Progenitor cell of endocrine pancreas (in vitro differentiated cells): ENCODE measurements around the gene SNCAIP. TPM values are rescaled to one million over a fixed set of nuclear protein-coding genes. Genes with fewer than 3 reads are reported as not detected.

Experiments used
- DNase-seq: peaks from one replicate; pipeline ENCODE4 v3.0.0; 2021; ENCODE audit warnings: low spot score; ENCODE audit not compliant: unreplicated experiment
- H3K27ac Mint-ChIP-seq: 2 replicates; pipeline ENCODE4 v1.8.0; 2021; ENCODE audit warnings: mild to moderate bottlenecking, moderate library complexity, mixed read lengths
- H3K27me3 Mint-ChIP-seq: 2 replicates; pipeline ENCODE4 v1.8.0; 2021; ENCODE audit warnings: mixed read lengths
- H3K36me3 Mint-ChIP-seq: 2 replicates; pipeline ENCODE4 v1.8.0; 2022; ENCODE audit warnings: mixed read lengths; ENCODE audit not compliant: insufficient read depth
- H3K4me1 Mint-ChIP-seq: 2 replicates; pipeline ENCODE4 v1.8.0; 2021; ENCODE audit warnings: low read depth, mixed read lengths
- H3K4me3 Mint-ChIP-seq: 2 replicates; pipeline ENCODE4 v1.8.0; 2021; ENCODE audit warnings: low read depth, mild to moderate bottlenecking, moderate library complexity, mixed read lengths
- H3K9me3 Mint-ChIP-seq: 2 replicates; pipeline ENCODE4 v1.8.0; 2021; ENCODE audit warnings: low read depth, mixed read lengths
- total RNA-seq: library from RNA; stranded (reverse); gene quantifications from 2 replicates; pipeline ENCODE4 v1.2.1, GENCODE V29; 2021
- TF ChIP-seq, protein P1 (sequence below): fragments of 200-600 bp; sonication (generic); IDR thresholded peaks from one replicate; pipeline ENCODE4 v1.5.0; 2021; ENCODE audit warnings: antibody characterized with exemption, mild to moderate bottlenecking; ENCODE audit not compliant: unreplicated experiment

SNCAIP gene
- total RNA-seq, 1 donor from 2014 or later = 13.7 TPM

DNA sequence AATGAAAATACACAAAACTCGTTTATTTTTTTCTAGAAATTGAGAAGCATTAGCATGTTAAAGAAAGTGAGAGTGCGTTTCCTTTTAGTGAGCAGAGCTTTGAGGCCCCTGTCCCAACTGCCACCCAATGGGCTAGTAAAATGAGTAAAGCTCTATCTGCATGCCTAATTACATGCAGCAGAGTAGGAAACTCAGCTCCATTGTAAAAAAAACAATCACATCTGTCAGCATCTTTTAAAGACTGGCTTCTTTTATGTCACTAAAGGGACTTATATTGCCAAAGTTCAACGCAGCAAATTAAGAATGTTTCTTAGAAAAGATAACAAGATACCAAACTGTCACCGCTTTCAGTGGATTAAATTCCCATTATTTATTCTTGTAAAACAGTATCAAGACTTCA is 154.0 kb downstream of the SNCAIP start:
- H3K27me3 Mint-ChIP-seq = no peaks in the 10 kb centered on the region
- no peak overlapping the region for H3K27ac Mint-ChIP-seq

DNA sequence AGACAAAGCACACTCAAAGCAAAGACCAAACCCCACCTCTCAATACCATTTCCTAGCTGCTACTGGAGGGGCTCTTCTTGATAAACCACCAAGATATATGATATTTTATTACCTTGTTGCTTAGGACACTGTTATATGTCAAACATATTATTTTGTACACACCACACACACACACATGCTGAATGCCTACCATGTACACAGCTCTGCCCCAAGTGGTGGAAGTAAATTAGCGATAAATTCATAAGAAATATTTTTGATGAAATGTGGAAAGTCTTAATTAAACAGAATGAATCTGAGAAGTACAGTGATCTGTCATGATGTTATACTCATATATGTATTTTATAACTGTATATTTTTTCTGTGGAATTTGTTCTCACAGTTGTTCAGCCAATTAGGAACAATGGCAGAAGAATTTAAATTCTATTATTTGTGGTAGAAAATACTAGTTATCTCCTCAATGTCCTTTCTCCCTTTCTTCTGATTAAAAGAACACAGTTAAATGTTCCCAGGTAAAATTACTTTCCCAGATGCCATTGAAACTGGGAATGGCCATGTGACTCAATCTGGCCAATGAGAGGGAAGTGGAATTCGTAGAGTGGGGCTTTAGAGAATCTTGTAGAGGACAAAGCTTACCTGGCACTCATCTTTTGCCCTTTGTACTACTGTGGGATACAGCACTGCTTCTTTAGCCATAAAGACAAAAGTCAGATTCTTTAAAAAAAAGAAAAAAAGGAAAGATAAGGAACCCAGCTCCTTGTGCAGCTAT is 156.5 kb downstream of the SNCAIP start:
- Mint-ChIP-seq H3K4me3 (no peak overlapping the region), H3K9me3 (peaks cover 4% of the 10 kb centered on the region), H3K36me3 (peaks cover 2% of the 10 kb centered on the region), H3K27me3 (peaks cover under 1% of the 10 kb centered on the region), H3K4me1 (peaks cover 2% of the 10 kb centered on the region), H3K27ac (no peak overlapping the region)
- TF ChIP-seq, protein P1, sequence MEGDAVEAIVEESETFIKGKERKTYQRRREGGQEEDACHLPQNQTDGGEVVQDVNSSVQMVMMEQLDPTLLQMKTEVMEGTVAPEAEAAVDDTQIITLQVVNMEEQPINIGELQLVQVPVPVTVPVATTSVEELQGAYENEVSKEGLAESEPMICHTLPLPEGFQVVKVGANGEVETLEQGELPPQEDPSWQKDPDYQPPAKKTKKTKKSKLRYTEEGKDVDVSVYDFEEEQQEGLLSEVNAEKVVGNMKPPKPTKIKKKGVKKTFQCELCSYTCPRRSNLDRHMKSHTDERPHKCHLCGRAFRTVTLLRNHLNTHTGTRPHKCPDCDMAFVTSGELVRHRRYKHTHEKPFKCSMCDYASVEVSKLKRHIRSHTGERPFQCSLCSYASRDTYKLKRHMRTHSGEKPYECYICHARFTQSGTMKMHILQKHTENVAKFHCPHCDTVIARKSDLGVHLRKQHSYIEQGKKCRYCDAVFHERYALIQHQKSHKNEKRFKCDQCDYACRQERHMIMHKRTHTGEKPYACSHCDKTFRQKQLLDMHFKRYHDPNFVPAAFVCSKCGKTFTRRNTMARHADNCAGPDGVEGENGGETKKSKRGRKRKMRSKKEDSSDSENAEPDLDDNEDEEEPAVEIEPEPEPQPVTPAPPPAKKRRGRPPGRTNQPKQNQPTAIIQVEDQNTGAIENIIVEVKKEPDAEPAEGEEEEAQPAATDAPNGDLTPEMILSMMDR = peak; percentile 8
- no peak for DNase-seq

More for the DNA sequence above, 154.0 kb downstream of the SNCAIP start:
- DNase-seq = no peak
- peaks cover 2% of the 10 kb centered on the region for H3K36me3 Mint-ChIP-seq
- peaks cover 2% of the 10 kb centered on the region for H3K4me1 Mint-ChIP-seq
- H3K4me3 Mint-ChIP-seq = no peak overlapping the region
- TF ChIP-seq, protein P1 = no peak
- peaks cover 4% of the 10 kb centered on the region for H3K9me3 Mint-ChIP-seq

DNA sequence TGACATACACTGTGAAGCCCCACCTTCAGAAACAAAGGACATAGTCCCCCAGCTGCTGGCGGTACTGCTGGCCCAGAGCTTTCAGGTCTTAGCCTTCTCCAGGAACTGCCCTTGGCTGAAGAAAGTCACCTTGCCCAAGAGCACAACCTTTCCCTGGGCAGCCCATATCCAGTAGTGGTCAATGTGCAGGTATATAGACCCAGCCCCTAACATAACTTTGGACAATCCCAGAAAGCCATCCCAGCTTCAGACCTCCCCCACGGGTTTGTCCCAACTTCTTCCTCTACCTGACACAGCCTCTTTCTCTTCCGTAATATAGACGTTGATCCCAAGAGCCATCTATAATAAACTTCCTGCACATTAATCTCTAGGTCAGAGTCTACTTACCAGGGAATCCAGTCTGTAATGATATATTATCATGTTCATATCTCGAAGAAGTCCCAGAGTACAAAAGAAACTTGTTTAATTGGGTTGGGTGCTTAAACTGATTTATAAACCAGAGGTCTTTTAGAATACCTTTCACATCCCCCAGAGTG is 157.4 kb downstream of the SNCAIP start:
- no peak overlapping the region for H3K27ac Mint-ChIP-seq
- H3K4me1 Mint-ChIP-seq = peaks cover 2% of the 10 kb centered on the region
- no peak for DNase-seq
- peaks cover 4% of the 10 kb centered on the region for H3K9me3 Mint-ChIP-seq
- H3K36me3 Mint-ChIP-seq = peaks cover 2% of the 10 kb centered on the region
- TF ChIP-seq, protein P1 = no peak
- peaks cover 3% of the 10 kb centered on the region for H3K27me3 Mint-ChIP-seq
- H3K4me3 Mint-ChIP-seq = no peak overlapping the region

DNA sequence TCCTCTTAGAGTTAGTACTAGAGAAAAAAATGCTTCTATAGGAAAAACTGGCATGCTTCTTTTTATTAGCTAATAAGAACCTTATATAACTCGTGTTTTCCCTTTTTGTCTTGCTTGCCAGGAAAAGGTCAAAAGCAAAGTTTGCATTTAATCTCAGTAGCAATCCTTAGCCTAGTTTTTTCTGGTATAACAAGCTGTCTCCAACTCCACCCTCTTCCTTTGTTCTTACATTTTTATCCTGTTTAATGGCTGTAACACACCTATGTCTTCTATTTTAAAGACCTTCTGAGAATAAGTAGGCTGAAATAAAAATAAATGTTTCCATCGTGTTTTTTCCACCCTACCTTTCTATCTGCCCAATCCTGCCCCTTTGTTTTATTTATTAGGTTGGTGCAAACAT is 158.3 kb downstream of the SNCAIP start:
- TF ChIP-seq, protein P1 = no peak
- H3K4me1 Mint-ChIP-seq = peaks cover 8% of the 10 kb centered on the region
- no peak for DNase-seq
- H3K27ac Mint-ChIP-seq = no peak overlapping the region
- no peak overlapping the region for H3K4me3 Mint-ChIP-seq
- H3K9me3 Mint-ChIP-seq = peaks cover 4% of the 10 kb centered on the region
- H3K36me3 Mint-ChIP-seq = peaks cover 2% of the 10 kb centered on the region
- peaks cover 3% of the 10 kb centered on the region for H3K27me3 Mint-ChIP-seq

DNA sequence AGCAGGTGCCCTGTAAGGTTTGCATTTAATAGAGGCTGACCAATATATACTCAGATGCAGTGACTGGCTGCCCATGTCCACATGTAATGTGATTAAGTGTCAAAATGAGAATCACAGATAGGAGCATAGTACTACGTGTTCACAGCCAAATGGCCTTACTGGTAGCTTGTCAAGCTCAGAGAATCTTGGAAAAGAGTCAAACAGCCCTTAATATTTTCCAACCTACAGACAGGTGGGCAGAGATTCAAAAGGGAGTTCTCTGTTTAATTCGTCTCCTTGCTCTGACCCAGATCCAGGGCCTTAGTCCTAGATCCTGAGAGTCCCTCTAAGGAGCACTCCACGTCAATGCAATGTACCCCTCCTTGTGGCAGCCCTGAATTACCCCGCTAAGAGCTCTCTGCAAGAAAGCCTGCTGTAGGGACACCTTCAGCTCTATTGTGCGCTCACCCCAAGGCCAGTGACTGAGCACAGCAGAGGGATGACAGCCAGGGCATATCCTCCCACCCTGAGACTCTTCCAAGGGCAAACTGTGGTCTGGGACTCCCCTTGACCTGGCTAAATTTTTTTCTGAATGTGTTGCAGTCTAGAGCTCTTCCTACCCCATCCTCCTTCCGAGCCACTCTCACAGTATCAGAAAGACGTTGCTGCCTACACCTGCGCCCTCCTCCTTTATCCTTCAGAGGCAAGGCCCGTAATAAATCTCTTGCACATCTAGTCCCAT is 159.2 kb downstream of the SNCAIP start:
- H3K27me3 Mint-ChIP-seq = peaks cover 3% of the 10 kb centered on the region
- DNase-seq = no peak
- no peak overlapping the region for H3K27ac Mint-ChIP-seq
- H3K4me1 Mint-ChIP-seq = peaks cover 8% of the 10 kb centered on the region
- peaks cover 4% of the 10 kb centered on the region for H3K9me3 Mint-ChIP-seq
- H3K4me3 Mint-ChIP-seq = no peak overlapping the region
- TF ChIP-seq, protein P1 = no peak
- peaks cover 2% of the 10 kb centered on the region for H3K36me3 Mint-ChIP-seq
